Caco-2 (cell line): ENCODE results near the gene PSTPIP1. TPM values are rescaled to one million over a fixed set of nuclear protein-coding genes. Genes with fewer than 3 reads are reported as not detected.

ENCODE experiments used
- BruUV-seq: library from RNA; stranded (reverse); fragments of 400-500 nt; replicated peaks from 2 replicates; lab custom pipeline; 2021; lab: Mats Ljungman, UMichigan
- CTCF ChIA-PET: fragments of 300-600 bp; sonication (Branson Sonifier 250); formaldehyde crosslinking; loops from one replicate; lab custom pipeline; 2022; ENCODE audit warnings: antibody characterized with exemption; lab: Charles Lee
- POLR2A ChIA-PET: fragments of 300-600 bp; sonication (Branson Sonifier 250); formaldehyde crosslinking; loops from one replicate; lab custom pipeline; 2022; ENCODE audit warnings: antibody characterized with exemption; lab: Charles Lee
- DNase-seq, 2 experiments: peaks; one replicate each; pipeline versions ENCODE4 v3.0.0 to v3.0.0-alpha.2; 2020 to 2022
- H3K27me3 ChIP-seq: replicated peaks from 2 replicates; pipeline ENCODE4 v1.6.0; 2011; ENCODE audit warnings: low read length; ENCODE audit not compliant: control insufficient read depth, insufficient read depth
- H3K36me3 ChIP-seq: 2 replicates; pipeline ENCODE4 v1.5.1; 2011; ENCODE audit warnings: low read length; ENCODE audit not compliant: control insufficient read depth, insufficient read depth
- H3K4me1 ChIP-seq: fragments of 250-450 bp; sonication (Bioruptor Pico); 2 replicates; pipeline ENCODE4 v1.5.1; 2020; ENCODE audit warnings: mild to moderate bottlenecking
- H3K4me3 ChIP-seq: 2 replicates; pipeline ENCODE4 v1.5.1; 2011; ENCODE audit warnings: low read depth, mild to moderate bottlenecking, control low read depth, low read length
- H3K9me3 ChIP-seq: fragments of 250-450 bp; sonication (Bioruptor Pico); 2 replicates; pipeline ENCODE4 v1.5.1; 2020; ENCODE audit warnings: mild to moderate bottlenecking, moderate library complexity
- H3K27ac Mint-ChIP-seq: one replicate; pipeline ENCODE4 v1.8.0; 2022; ENCODE audit warnings: mixed read lengths; ENCODE audit not compliant: unreplicated experiment
- H3K27me3 Mint-ChIP-seq: one replicate; pipeline ENCODE4 v1.8.0; 2022; ENCODE audit warnings: mixed read lengths; ENCODE audit not compliant: insufficient read depth, unreplicated experiment
- H3K36me3 Mint-ChIP-seq: one replicate; pipeline ENCODE4 v1.8.0; 2022; ENCODE audit warnings: mild to moderate bottlenecking, mixed read lengths; ENCODE audit not compliant: insufficient read depth, unreplicated experiment
- H3K4me1 Mint-ChIP-seq: one replicate; pipeline ENCODE4 v1.8.0; 2022; ENCODE audit warnings: low read depth, mixed read lengths; ENCODE audit not compliant: unreplicated experiment
- H3K4me3 Mint-ChIP-seq: one replicate; pipeline ENCODE4 v1.8.0; 2022; ENCODE audit warnings: mild to moderate bottlenecking, moderate library complexity, mixed read lengths; ENCODE audit not compliant: unreplicated experiment
- H3K9me3 Mint-ChIP-seq: one replicate; pipeline ENCODE4 v1.8.0; 2022; ENCODE audit warnings: mixed read lengths; ENCODE audit not compliant: unreplicated experiment
- CTCF ChIP-seq, 2 experiments: fragments of 200-600 bp in 1 of 2; IDR thresholded peaks; 1 replicate in 1 of 2; 2 replicates in 1 of 2; pipeline versions ENCODE4 v1.5.1 to v1.8.0; 2011 to 2022; ENCODE audit warnings: antibody characterized with exemption in 1 of 2, control low read depth in 1 of 2, inconsistent platforms in 1 of 2, low read depth in 1 of 2, low read length in 1 of 2, mild to moderate bottlenecking in 1 of 2, moderate library complexity in 1 of 2; ENCODE audit not compliant: insufficient read depth in 1 of 2, severe bottlenecking in 1 of 2, unreplicated experiment in 1 of 2
- intact Hi-C: fragments of 100-400 bp; cut with micrococcal nuclease; formaldehyde crosslinking; loops from one replicate; pipeline ENCODE4 v1.10.0; 2022; ENCODE audit not compliant: unreplicated experiment
- total RNA-seq: library from RNA; stranded (reverse); gene quantifications from 2 replicates; pipeline ENCODE4 v1.2.3, GENCODE V29; 2022

Gene PSTPIP1
- total RNA-seq, 1 experiment from 2014 or later, result not detected

- intact Hi-C loops, result no loop called here
- POLR2A ChIA-PET, result no interaction called here
Measured at GRCh38 chr15:76947454-76947853, 47.5 kb upstream of the PSTPIP1 start.

GRCh38 chr15:76951220-76951619, 43.7 kb upstream of the PSTPIP1 start:
- POLR2A ChIA-PET, result no interaction called here
- intact Hi-C loops, result no loop called here
- no peaks in the 10 kb centered on the region for H3K9me3 ChIP-seq

More at GRCh38 chr15:76947454-76947853, 47.5 kb upstream of the PSTPIP1 start:
- Mint-ChIP-seq H3K9me3 (no peaks in the 10 kb centered on the region), H3K27me3 (no peaks in the 10 kb centered on the region), H3K4me1 (no peaks in the 10 kb centered on the region), H3K27ac (no peak overlapping the region), H3K36me3 (peaks cover 52% of the 10 kb centered on the region), H3K4me3 (no peak overlapping the region)
- no peaks in the 10 kb centered on the region for H3K27me3 ChIP-seq
- H3K36me3 ChIP-seq, result no peaks in the 10 kb centered on the region
- no peak overlapping the region for H3K4me3 ChIP-seq
- no peak for TF ChIP-seq CTCF (IDR thresholded peaks at IDR 0.05; ENCODE audit: insufficient read depth in 1 of 2, low read depth in 1 of 2, low read length in 1 of 2, severe bottlenecking in 1 of 2, unreplicated experiment in 1 of 2)
- no TSS peak for BruUV-seq
- CTCF ChIA-PET, result no interaction called here
- DNase-seq, result no peak
- H3K9me3 ChIP-seq, result no peaks in the 10 kb centered on the region
- no peaks in the 10 kb centered on the region for H3K4me1 ChIP-seq

GRCh38 chr15:76953913-76954312, 41.0 kb upstream of the PSTPIP1 start:
- ChIA-PET CTCF (no interaction called here), POLR2A (interaction anchor here (0.7 kb wide), 1 partner anchor 28 kb away, joined by 4 read pairs; no protein-coding TSS in a partner anchor)
- no peak for DNase-seq
- Histone ChIP-seq H3K4me1 (no peaks in the 10 kb centered on the region), H3K27me3 (no peaks in the 10 kb centered on the region), H3K9me3 (no peaks in the 10 kb centered on the region), H3K4me3 (no peak overlapping the region), H3K36me3 (no peaks in the 10 kb centered on the region)
- no peak overlapping the region for H3K27ac Mint-ChIP-seq
- TF ChIP-seq CTCF (IDR thresholded peaks at IDR 0.05; ENCODE audit: insufficient read depth in 1 of 2, low read depth in 1 of 2, low read length in 1 of 2, severe bottlenecking in 1 of 2, unreplicated experiment in 1 of 2), result no peak
- intact Hi-C loops, result no loop called here
- H3K4me1 Mint-ChIP-seq, result no peaks in the 10 kb centered on the region
- H3K27me3 Mint-ChIP-seq, result no peaks in the 10 kb centered on the region
- H3K9me3 Mint-ChIP-seq, result no peaks in the 10 kb centered on the region
- peaks cover 13% of the 10 kb centered on the region for H3K36me3 Mint-ChIP-seq
- no peak overlapping the region for H3K4me3 Mint-ChIP-seq
- BruUV-seq, result no TSS peak

More at GRCh38 chr15:76951220-76951619, 43.7 kb upstream of the PSTPIP1 start:
- H3K27ac Mint-ChIP-seq, result no peak overlapping the region
- TF ChIP-seq CTCF (IDR thresholded peaks at IDR 0.05; ENCODE audit: insufficient read depth in 1 of 2, low read depth in 1 of 2, low read length in 1 of 2, severe bottlenecking in 1 of 2, unreplicated experiment in 1 of 2), result no peak
- H3K36me3 Mint-ChIP-seq, result peaks cover 34% of the 10 kb centered on the region
- no peaks in the 10 kb centered on the region for H3K27me3 ChIP-seq
- no peaks in the 10 kb centered on the region for H3K4me1 Mint-ChIP-seq
- no peaks in the 10 kb centered on the region for H3K9me3 Mint-ChIP-seq
- H3K4me3 Mint-ChIP-seq, result no peak overlapping the region
- BruUV-seq, result no TSS peak
- H3K36me3 ChIP-seq, result no peaks in the 10 kb centered on the region
- H3K4me3 ChIP-seq, result no peak overlapping the region
- CTCF ChIA-PET, result no interaction called here
- no peaks in the 10 kb centered on the region for H3K27me3 Mint-ChIP-seq
- no peaks in the 10 kb centered on the region for H3K4me1 ChIP-seq
- DNase-seq, result no peak
